ENCODE data around the gene HBG2. TPM values are rescaled to one million over a fixed set of nuclear protein-coding genes. Genes with fewer than 3 reads are reported as not detected.
"Not testable (repeated sequence)": the region's sequence is repeated elsewhere in the genome, so short reads cannot be mapped to it uniquely, and the experiment has no call there.

The HBG2 gene
- polyA plus RNA-seq, 3 donors from 2014 or later: 1.9 TPM; not detected in 2

GRCh38 chr11:5251746-5252145, 2.8 kb downstream of the HBG2 start:
- Mint-ChIP-seq H3K36me3 (no peaks in the 10 kb centered on the region), H3K9me3 (peaks cover 0 to 9% (median 0%) of the 10 kb centered on the region in 6 donors), H3K4me3 (no peak overlapping the region), H3K27ac (no peak overlapping the region), H3K4me1 (no peaks in the 10 kb centered on the region), H3K27me3 (ENCODE audit: low read depth in 3 of 3) (peaks cover 0 to 2% (median under 1%) of the 10 kb centered on the region in 3 donors)
- no peak for DNase-seq

- H3K9me3 Mint-ChIP-seq: peaks cover 0 to 9% (median 0%) of the 10 kb centered on the region in 6 donors
- no peak overlapping the region for H3K4me3 Mint-ChIP-seq
- no peaks in the 10 kb centered on the region for H3K4me1 Mint-ChIP-seq
Observed at GRCh38 chr11:5250543-5251204, 3.9 kb downstream of the HBG2 start.

GRCh38 chr11:5249807-5250396, 4.7 kb downstream of the HBG2 start, which contains the start of gene HBG1:
TSS of gene HBG1 (minus strand) at chr11:5249857. CDS start at chr11:5249804, 53 bp downstream.
- H3K4me3 Mint-ChIP-seq; H3K27me3 Mint-ChIP-seq (ENCODE audit: low read depth in 3 of 3); H3K9me3 Mint-ChIP-seq; H3K36me3 Mint-ChIP-seq; H3K4me1 Mint-ChIP-seq; H3K27ac Mint-ChIP-seq; DNase-seq: not testable (repeated sequence)

More at GRCh38 chr11:5250543-5251204, 3.9 kb downstream of the HBG2 start:
- Mint-ChIP-seq H3K27ac (no peak overlapping the region), H3K36me3 (no peaks in the 10 kb centered on the region), H3K27me3 (ENCODE audit: low read depth in 3 of 3) (peaks cover 0 to 2% (median 1%) of the 10 kb centered on the region in 3 donors)
- no peak for DNase-seq

- not testable (repeated sequence) for H3K27ac Mint-ChIP-seq; H3K9me3 Mint-ChIP-seq; H3K27me3 Mint-ChIP-seq (ENCODE audit: low read depth in 3 of 3); H3K4me3 Mint-ChIP-seq; H3K4me1 Mint-ChIP-seq; H3K36me3 Mint-ChIP-seq; DNase-seq
Observed at GRCh38 chr11:5248498-5248897, 6.1 kb downstream of the HBG2 start.

GRCh38 chr11:5247472-5248192, 6.9 kb downstream of the HBG2 start:
- Mint-ChIP-seq H3K27me3 (ENCODE audit: low read depth in 3 of 3) (peaks cover 1 to 2% (median 2%) of the 10 kb centered on the region in 3 donors), H3K4me1 (no peaks in the 10 kb centered on the region), H3K27ac (no peak overlapping the region), H3K36me3 (no peaks in the 10 kb centered on the region), H3K4me3 (no peak overlapping the region), H3K9me3 (peaks cover 0 to under 1% (median 0%) of the 10 kb centered on the region in 6 donors)
- no peak for DNase-seq

GRCh38 chr11:5246772-5247471, 7.7 kb downstream of the HBG2 start:
- Mint-ChIP-seq H3K4me1 (no peaks in the 10 kb centered on the region), H3K36me3 (no peaks in the 10 kb centered on the region), H3K4me3 (no peak overlapping the region), H3K27ac (no peak overlapping the region), H3K27me3 (ENCODE audit: low read depth in 3 of 3) (peaks cover 1 to 2% (median 2%) of the 10 kb centered on the region in 3 donors), H3K9me3 (peaks cover 0 to 2% (median 0%) of the 10 kb centered on the region in 6 donors)
- no peak for DNase-seq

GRCh38 chr11:5245155-5245554, 9.4 kb downstream of the HBG2 start:
- H3K36me3 Mint-ChIP-seq: no peaks in the 10 kb centered on the region
- no peak overlapping the region for H3K4me3 Mint-ChIP-seq
- peaks cover 2 to 3% (median 2%) of the 10 kb centered on the region in 3 donors for H3K27me3 Mint-ChIP-seq (ENCODE audit: low read depth in 3 of 3)
- no peak for DNase-seq
- peaks cover 0 to 7% (median 0%) of the 10 kb centered on the region in 6 donors for H3K9me3 Mint-ChIP-seq
- H3K4me1 Mint-ChIP-seq: no peaks in the 10 kb centered on the region
- H3K27ac Mint-ChIP-seq: no peak overlapping the region

GRCh38 chr11:5243816-5244180, 10.8 kb downstream of the HBG2 start:
- H3K4me3 Mint-ChIP-seq: no peak overlapping the region
- DNase-seq: no peak
- H3K27me3 Mint-ChIP-seq (ENCODE audit: low read depth in 3 of 3): peaks cover 2 to 3% (median 2%) of the 10 kb centered on the region in 3 donors
- H3K4me1 Mint-ChIP-seq: no peaks in the 10 kb centered on the region
- H3K9me3 Mint-ChIP-seq: peaks cover 0 to 7% (median 0%) of the 10 kb centered on the region in 6 donors
- no peak overlapping the region for H3K27ac Mint-ChIP-seq
- H3K36me3 Mint-ChIP-seq: no peaks in the 10 kb centered on the region

GRCh38 chr11:5242933-5243815, 11.4 kb downstream of the HBG2 start:
- no peaks in the 10 kb centered on the region for H3K4me1 Mint-ChIP-seq
- peaks cover 0 to 7% (median 0%) of the 10 kb centered on the region in 6 donors for H3K9me3 Mint-ChIP-seq
- H3K27me3 Mint-ChIP-seq (ENCODE audit: low read depth in 3 of 3): peaks cover 2 to 3% (median 2%) of the 10 kb centered on the region in 3 donors
- no peak overlapping the region for H3K4me3 Mint-ChIP-seq
- H3K36me3 Mint-ChIP-seq: no peaks in the 10 kb centered on the region
- no peak overlapping the region for H3K27ac Mint-ChIP-seq
- no peak for DNase-seq

GRCh38 chr11:5242208-5242607, 12.4 kb downstream of the HBG2 start:
- H3K36me3 Mint-ChIP-seq: no peaks in the 10 kb centered on the region
- no peak overlapping the region for H3K27ac Mint-ChIP-seq
- peaks cover 0 to 4% (median 2%) of the 10 kb centered on the region in 3 donors for H3K27me3 Mint-ChIP-seq (ENCODE audit: low read depth in 3 of 3)
- H3K9me3 Mint-ChIP-seq: peaks cover 0 to 7% (median 0%) of the 10 kb centered on the region in 6 donors
- H3K4me1 Mint-ChIP-seq: no peaks in the 10 kb centered on the region
- DNase-seq: no peak
- H3K4me3 Mint-ChIP-seq: no peak overlapping the region

- Mint-ChIP-seq H3K27me3 (ENCODE audit: low read depth in 3 of 3) (peaks cover 0 to 3% (median 2%) of the 10 kb centered on the region in 3 donors), H3K4me3 (no peak overlapping the region), H3K36me3 (no peaks in the 10 kb centered on the region), H3K4me1 (no peaks in the 10 kb centered on the region), H3K9me3 (peaks cover 0 to 7% (median 0%) of the 10 kb centered on the region in 6 donors), H3K27ac (no peak overlapping the region)
- DNase-seq: no peak
Observed at GRCh38 chr11:5241458-5241857, 13.1 kb downstream of the HBG2 start.

GRCh38 chr11:5240458-5240857, 14.1 kb downstream of the HBG2 start:
- Mint-ChIP-seq H3K4me3 (no peak overlapping the region), H3K4me1 (no peaks in the 10 kb centered on the region), H3K27me3 (ENCODE audit: low read depth in 3 of 3) (peaks cover 0 to 3% (median under 1%) of the 10 kb centered on the region in 3 donors), H3K9me3 (peaks cover 0 to 7% (median 0%) of the 10 kb centered on the region in 6 donors), H3K27ac (no peak overlapping the region), H3K36me3 (no peaks in the 10 kb centered on the region)
- DNase-seq: no peak

GRCh38 chr11:5240056-5240455, 14.5 kb downstream of the HBG2 start:
- no peaks in the 10 kb centered on the region for H3K36me3 Mint-ChIP-seq
- H3K27ac Mint-ChIP-seq: no peak overlapping the region
- H3K27me3 Mint-ChIP-seq (ENCODE audit: low read depth in 3 of 3): peaks cover 0 to 3% (median 0%) of the 10 kb centered on the region in 3 donors
- no peak overlapping the region for H3K4me3 Mint-ChIP-seq
- peaks cover 0 to 7% (median 0%) of the 10 kb centered on the region in 6 donors for H3K9me3 Mint-ChIP-seq
- DNase-seq: no peak
- H3K4me1 Mint-ChIP-seq: no peaks in the 10 kb centered on the region

All from immature natural killer cell (primary cell).